Stimulated activated naive CD8-positive, alpha-beta T cell treated with anti-CD3 and anti-CD28 coated beads, Interleukin-15, Interleukin-2, amounts not matched to agents 100 U/mL and 50 U/mL, for 24 hours (primary cell): ENCODE measurements around the gene PDE6G.

Source experiments
- ATAC-seq: fragments of 150-1000 bp; cut with Tn5 transposase; one replicate; pipeline ENCODE4 v1.10.0; 2021
- DNase-seq: peaks from one replicate; pipeline ENCODE4 v3.0.0; 2021

Gene PDE6G

GRCh38 chr17:81656118-81656743 is at the start of gene PDE6G:
Gene PDE6G (minus strand): TSS chr17:81656542. CDS start chr17:81653305, 3,237 bp downstream.
- DNase-seq (no peak), ATAC-seq (no peak)

- DNase-seq, result no peak
- ATAC-seq, result no peak
Measured at GRCh38 chr17:81705518-81706231, 49.3 kb upstream of the PDE6G start.

GRCh38 chr17:81703747-81704654 is 47.7 kb upstream of the PDE6G start:
- DNase-seq (no peak), ATAC-seq (no peak)

- DNase-seq, result peak; percentile 93
- peak; percentile 86 for ATAC-seq
Measured at GRCh38 chr17:81702934-81703746, 46.8 kb upstream of the PDE6G start, which contains the start of gene MRPL12. Gene MRPL12 (plus strand): TSS chr17:81703367. CDS start chr17:81703502, 135 bp downstream.

GRCh38 chr17:81701288-81702071 is 45.1 kb upstream of the PDE6G start:
- ATAC-seq (peak; percentile 25), DNase-seq (peak; percentile 49)

- no peak for DNase-seq
- no peak for ATAC-seq
Measured at GRCh38 chr17:81700353-81701287, 44.3 kb upstream of the PDE6G start.

- no peak for ATAC-seq
- no peak for DNase-seq
Measured at GRCh38 chr17:81697261-81698044, 41.1 kb upstream of the PDE6G start.

GRCh38 chr17:81696218-81696941 is 40.0 kb upstream of the PDE6G start:
- ATAC-seq, result no peak

GRCh38 chr17:81695801-81696200 is 39.5 kb upstream of the PDE6G start:
- DNase-seq (no peak), ATAC-seq (no peak)

More at GRCh38 chr17:81696218-81696941, 40.0 kb upstream of the PDE6G start:
- DNase-seq, result no peak

GRCh38 chr17:81695211-81695610 is 38.9 kb upstream of the PDE6G start:
- no peak for ATAC-seq
- DNase-seq, result no peak

GRCh38 chr17:81694810-81695209 is 38.5 kb upstream of the PDE6G start:
- ATAC-seq (no peak), DNase-seq (no peak)

GRCh38 chr17:81693509-81694210 is 37.3 kb upstream of the PDE6G start:
- no peak for DNase-seq
- ATAC-seq, result no peak

- no peak for DNase-seq
- no peak for ATAC-seq
Measured at GRCh38 chr17:81691608-81692007, 35.3 kb upstream of the PDE6G start.

- ATAC-seq, result no peak
- no peak for DNase-seq
Measured at GRCh38 chr17:81691196-81691595, 34.9 kb upstream of the PDE6G start.

GRCh38 chr17:81690549-81690948 is 34.2 kb upstream of the PDE6G start:
- no peak for ATAC-seq
- no peak for DNase-seq

GRCh38 chr17:81690066-81690465 is 33.7 kb upstream of the PDE6G start:
- no peak for ATAC-seq

GRCh38 chr17:81688616-81689015 is 32.3 kb upstream of the PDE6G start:
- DNase-seq, result no peak
- ATAC-seq, result no peak

More at GRCh38 chr17:81690066-81690465, 33.7 kb upstream of the PDE6G start:
- no peak for DNase-seq
